GM19395 (cell line): ENCODE data around the gene INSIG2.

Experiments
- ATAC-seq: cut with Tn5 transposase; IDR thresholded peaks from one replicate; pipeline ENCODE4 v1.9.1; 2021; ENCODE audit warnings: mild to moderate bottlenecking, moderate library complexity; ENCODE audit not compliant: unreplicated experiment

The INSIG2 gene

DNA sequence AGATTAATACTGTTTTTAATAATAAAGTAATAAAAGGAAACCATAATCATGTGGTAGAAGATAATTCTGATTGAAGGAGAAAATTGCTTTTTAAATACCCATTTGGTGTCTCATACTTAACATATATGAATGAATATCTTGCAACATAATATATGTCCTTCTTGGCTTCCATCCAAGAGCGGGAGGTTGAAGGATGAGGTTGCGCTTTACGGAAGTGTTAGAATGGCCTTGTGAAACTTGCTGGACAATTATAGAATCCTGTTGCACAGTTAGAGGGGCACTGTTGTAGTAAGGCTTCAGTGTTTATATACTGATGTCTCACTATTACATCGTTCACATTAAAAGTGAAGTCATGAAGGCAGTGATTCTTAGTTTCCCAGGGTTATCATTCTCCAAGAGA lies 9.4 kb downstream of the INSIG2 start:
- no peak for ATAC-seq

DNA sequence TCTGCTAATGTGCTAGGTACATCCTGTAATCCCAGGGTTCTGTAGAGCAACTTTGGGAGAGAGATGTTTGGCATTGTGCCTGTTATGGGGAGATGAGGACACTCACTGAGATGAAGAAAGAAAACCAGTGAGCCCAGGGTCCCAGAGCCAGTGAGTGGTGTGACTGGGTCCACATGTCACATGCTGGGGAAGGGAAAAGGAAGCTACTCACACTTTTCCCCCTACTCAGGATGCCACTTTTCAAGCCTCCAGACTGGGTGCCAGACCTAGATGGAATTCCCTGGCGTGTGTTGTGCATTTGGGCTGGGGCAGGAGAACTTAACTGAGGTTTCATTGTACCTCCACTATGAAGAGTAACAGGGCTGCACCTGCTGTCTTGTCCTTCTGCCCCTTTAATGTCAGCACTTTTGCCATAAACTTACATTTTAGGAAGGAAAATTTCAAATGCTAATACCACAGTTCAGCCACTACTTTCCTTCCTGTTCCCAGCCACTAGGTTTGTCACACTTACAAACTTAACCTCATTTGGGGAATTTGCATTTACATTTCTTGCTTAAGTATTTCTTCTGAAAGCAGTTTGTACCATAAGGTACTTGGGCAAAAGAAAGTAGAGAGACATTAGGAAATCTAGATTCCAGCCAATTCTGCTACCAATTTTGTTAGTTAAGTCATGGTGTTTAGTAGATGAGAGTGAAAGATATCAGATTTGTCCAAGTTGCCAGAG lies 10.2 kb downstream of the INSIG2 start:
- no peak for ATAC-seq

DNA sequence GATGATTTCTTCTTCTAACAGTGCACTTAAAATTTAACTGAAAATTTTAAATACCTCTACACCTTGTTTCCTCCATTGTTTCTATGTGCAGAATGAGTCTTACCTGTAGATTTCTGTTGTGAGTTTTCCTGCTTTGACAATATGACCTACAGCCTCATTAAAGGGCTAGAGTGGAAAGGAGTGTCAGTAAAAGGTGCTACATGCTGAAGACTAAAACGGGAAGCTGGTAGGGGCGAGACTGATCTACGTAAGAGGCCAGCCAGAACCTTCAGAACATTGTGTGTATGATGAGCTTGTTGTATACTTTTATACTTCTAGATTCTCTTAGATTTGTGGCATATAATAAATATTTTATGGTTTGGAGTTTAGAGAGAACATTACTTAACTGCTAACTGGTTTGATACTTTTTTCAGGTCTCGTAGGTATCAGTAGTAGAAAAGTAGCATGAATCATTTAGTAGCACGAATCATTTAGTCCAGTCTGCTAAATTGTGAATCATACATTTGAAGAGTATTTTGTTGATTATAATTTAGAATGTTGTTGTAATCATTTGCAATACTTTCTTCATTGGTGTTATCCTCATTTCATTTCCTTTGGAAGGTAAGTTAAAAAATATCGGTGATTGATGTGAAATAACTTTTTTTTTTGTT lies 14.3 kb downstream of the INSIG2 start:
- ATAC-seq, result no peak

DNA sequence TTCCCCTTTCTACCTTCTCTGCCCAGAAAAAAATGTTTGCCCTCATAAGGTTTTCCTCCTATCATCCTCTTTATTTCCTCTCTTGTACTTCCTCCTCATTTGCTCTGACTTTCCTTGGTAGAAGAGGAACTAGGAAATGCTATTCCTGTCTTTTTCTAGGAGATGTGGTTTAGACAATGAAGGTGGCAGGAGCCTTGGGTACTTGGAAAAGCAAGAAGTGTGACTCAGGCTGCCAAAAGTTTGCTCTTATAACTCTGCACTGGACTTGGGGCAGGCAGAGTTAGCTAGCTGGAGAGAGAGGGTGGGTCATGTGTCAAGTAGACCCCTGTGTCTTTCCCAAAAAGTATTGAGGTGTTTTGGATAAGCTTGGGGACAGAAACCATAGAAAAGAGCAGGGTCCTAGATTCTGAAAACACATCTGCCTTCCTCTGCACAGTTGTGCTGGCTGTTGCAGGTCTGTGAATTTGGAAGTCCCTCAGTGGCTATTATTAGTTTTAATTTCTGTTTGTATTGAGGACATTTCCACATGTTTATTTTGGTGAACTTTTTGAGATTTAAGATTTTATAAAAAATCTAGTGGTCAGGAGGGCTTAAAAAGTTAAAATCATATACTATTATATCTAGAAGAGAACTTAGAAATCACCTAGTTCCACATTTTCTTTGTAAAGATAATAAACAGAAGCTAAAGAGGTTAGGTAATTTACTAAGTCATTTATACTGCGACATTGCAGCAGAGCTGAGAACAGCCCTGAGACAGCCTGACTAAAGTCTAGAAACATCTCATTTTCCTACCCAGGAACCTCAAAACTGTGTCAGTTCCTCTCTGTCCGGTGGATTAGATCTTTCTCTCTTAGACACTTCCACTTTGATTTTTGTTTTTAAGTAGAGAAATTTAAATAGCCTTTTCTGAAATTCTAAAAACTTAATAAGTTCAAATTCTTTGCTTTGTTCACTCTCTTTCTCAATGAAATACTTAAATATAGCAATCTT lies 16.0 kb downstream of the INSIG2 start:
- peak; percentile 98 for ATAC-seq

- no peak for ATAC-seq
Measured at GRCh38 chr2:118105497-118105896, 17.2 kb downstream of the INSIG2 start.

- no peak for ATAC-seq
Measured at GRCh38 chr2:118106926-118107325, 18.7 kb downstream of the INSIG2 start.

DNA sequence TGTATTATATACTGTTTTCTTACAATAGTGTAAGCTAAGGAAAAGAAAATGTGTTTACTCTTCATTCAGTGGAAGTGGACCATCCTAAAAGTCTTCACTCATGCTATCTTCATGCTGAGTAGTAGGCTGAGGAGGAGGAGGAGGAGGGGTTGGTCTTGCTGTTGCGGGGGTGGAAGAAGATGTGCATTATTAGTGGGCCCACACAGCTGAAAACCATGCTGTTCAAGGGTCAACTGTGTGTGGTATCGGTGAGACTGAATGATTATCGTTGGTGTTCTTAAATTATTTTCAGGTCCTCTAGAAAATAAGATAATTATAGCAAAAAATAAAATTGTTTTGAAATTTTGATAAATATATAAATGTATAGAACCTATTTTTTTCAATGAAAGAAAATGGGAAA lies 22.0 kb downstream of the INSIG2 start:
- no peak for ATAC-seq

DNA sequence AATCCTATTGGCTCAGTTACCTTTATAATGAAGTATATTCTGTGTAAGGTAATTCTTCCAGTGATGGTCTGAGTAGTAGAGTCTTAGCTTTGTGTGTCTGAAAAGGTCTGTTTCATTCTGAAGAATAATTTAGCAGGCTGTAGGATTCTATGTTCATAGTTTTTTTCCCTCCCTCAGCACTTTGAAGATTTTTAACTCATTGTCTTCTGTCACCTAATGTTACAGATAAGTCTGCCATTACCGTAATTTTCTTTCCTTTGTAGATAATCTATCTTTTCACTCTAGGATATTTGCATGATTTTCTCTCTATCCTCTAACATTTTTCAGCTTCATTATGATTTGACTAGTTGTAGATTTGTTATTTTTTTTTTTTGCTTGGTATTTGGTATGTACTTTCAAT lies 22.7 kb downstream of the INSIG2 start:
- no peak for ATAC-seq

GRCh38 chr2:118112771-118113334 lies 24.6 kb downstream of the INSIG2 start:
- ATAC-seq, result no peak

- no peak for ATAC-seq
Measured at GRCh38 chr2:118114863-118115262, 26.6 kb downstream of the INSIG2 start.

DNA sequence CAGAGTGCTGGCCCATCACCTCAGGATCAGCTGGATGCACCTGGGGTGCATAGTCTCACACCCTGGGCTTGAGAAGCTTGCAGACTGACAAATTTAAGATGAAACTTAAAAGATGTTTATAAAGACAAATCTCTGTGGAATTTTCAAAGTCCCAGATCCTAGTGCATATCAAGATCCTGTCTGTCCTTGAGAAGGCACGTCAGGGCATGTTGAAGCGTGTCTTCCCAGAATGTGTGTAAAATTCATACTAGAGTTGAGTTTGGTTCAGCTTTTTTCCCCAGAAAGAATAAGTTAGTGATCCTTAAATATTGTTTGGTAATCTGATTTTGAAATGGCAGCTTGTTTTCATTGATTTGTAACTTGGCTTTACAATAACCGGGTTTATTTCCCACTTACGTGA lies 27.5 kb downstream of the INSIG2 start:
- ATAC-seq, result no peak

- no peak for ATAC-seq
Measured at GRCh38 chr2:118118479-118118878, 30.2 kb downstream of the INSIG2 start.

DNA sequence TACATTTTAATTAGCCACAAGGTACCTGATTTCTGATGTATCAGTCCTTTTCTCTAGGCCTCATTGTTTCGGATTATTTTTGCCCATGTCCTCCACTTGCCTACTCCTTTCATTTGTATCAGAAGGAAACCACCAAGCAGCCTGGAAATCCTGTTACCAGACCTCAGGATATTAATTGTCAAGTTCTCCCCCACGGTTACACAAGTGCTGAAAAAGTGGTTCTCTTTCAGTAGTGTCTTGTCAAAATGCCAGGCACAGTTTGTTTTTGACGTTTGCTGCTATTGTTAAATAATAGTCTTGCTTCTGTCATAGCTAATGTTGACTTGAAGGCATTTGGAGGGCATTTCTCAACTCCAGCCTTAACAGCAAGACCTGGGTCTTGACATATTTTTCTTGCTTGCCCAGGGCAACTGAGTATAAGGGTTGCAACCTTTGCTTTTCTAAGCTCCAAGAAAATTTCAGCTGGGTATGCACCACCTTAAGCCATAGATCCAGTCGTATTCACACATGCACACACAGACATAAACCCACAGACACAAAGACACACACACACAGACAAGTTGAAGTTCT lies 31.0 kb downstream of the INSIG2 start:
- ATAC-seq, result no peak

GRCh38 chr2:118119761-118120400 lies 31.6 kb downstream of the INSIG2 start:
- ATAC-seq, result no peak

DNA sequence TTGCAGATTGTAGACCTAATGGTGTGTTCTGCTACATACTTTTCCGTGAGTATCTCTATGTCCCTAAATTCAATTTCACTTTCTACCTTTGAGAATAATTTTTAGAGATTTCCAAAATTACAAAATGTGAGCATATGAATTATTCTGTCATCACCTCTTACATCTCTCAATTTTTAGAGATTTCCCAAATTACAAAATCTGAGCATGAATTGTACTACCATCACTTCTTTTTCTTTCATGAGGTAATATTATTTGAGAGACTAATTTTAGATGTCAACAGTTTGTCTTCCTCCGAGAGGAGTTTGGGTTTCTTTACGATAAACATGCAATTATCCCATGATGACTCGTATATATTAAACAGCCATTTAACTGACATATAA lies 32.1 kb downstream of the INSIG2 start:
- ATAC-seq, result no peak

GRCh38 chr2:118121101-118121500 lies 32.8 kb downstream of the INSIG2 start:
- ATAC-seq, result no peak

GRCh38 chr2:118121986-118122524 lies 33.8 kb downstream of the INSIG2 start:
- ATAC-seq, result no peak

DNA sequence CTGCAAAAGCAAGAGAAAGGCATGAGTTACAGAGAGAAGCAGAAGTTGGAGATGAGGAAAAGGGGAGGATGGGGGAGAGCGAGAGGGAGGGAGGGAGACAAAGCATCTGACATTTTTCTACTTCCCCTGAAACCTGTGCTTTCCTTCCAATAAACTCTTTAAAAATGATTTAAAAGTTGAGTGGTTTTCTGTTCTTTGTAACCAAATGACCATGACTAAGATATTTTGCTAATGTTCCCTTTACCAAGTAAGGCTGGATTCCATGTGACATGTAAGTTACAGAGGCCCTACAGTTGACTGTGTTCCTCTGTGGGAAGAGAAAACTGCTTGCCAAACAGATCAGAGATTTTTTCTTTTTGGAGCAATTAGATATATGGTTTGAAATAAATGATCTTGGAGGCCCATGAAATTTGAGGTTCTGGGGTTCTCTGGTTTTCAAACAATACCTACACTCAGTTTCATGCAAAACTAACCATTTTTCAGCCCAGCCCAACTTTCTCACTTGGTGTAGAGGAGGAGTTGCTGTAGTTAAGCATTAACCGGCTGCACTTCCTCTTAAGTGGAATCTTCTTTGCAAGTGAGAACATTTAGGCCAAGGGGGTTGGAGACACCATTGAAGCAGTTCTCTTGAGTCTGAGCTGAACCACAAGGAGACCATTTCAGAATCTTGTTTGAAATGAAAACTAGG lies 34.5 kb downstream of the INSIG2 start:
- ATAC-seq, result peak; percentile 95

- no peak for ATAC-seq
Measured at GRCh38 chr2:118123561-118124232, 35.4 kb downstream of the INSIG2 start.
